OCI-LY7 (cell line): ENCODE data around the gene UGT1A7. TPM values are rescaled to one million over a fixed set of nuclear protein-coding genes. Genes with fewer than 3 reads are reported as not detected.

ENCODE experiments used
- BruUV-seq: library from RNA; stranded (reverse); fragments of 400-500 nt; replicated peaks from 2 replicates; lab custom pipeline; 2021; lab: Mats Ljungman, UMichigan
- CTCF ChIA-PET: fragments of 300-600 bp; sonication (Branson Sonifier 250); formaldehyde crosslinking; loops from one replicate; lab custom pipeline; 2022; ENCODE audit warnings: antibody characterized with exemption; ENCODE audit not compliant: unreplicated experiment; lab: Charles Lee
- POLR2A ChIA-PET: fragments of 300-600 bp; sonication (Branson Sonifier 250); formaldehyde crosslinking; loops from one replicate; lab custom pipeline; 2022; ENCODE audit warnings: antibody characterized with exemption; lab: Charles Lee
- DNase-seq: peaks from one replicate; pipeline ENCODE4 v3.0.0-alpha.2; 2015; ENCODE audit warnings: low spot score
- H2AFZ ChIP-seq: fragments of 200-600 bp; sonication (generic), shearing (Covaris generic); 2 replicates; pipeline ENCODE4 v1.6.1; 2014; ENCODE audit warnings: mild to moderate bottlenecking, antibody characterized with exemption, low read length, moderate library complexity
- H3K27ac ChIP-seq: fragments of 200-600 bp; sonication (generic); 2 replicates; pipeline ENCODE4 v1.5.1; 2014; ENCODE audit warnings: mixed run types, low read depth, mild to moderate bottlenecking, moderate library complexity, low read length, inconsistent platforms; ENCODE audit not compliant: poor library complexity, severe bottlenecking
- H3K36me3 ChIP-seq: fragments of 200-600 bp; sonication (generic); 2 replicates; pipeline ENCODE4 v1.6.1; 2014; ENCODE audit warnings: mild to moderate bottlenecking, antibody characterized with exemption, low read length, moderate library complexity, mixed read lengths; ENCODE audit not compliant: insufficient read depth
- H3K4me1 ChIP-seq: fragments of 200-600 bp; sonication (generic); 2 replicates; pipeline ENCODE4 v1.5.1; 2014; ENCODE audit warnings: mild to moderate bottlenecking, low read length; ENCODE audit not compliant: insufficient read depth, poor library complexity, severe bottlenecking
- H3K4me2 ChIP-seq: fragments of 200-600 bp; sonication (generic); 2 replicates; pipeline ENCODE4 v1.6.1; 2014; ENCODE audit warnings: mild to moderate bottlenecking, low read length
- H3K4me3 ChIP-seq: fragments of 200-600 bp; sonication (generic); 2 replicates; pipeline ENCODE4 v1.5.1; 2014; ENCODE audit warnings: mild to moderate bottlenecking, low read depth, low read length; ENCODE audit not compliant: poor library complexity, severe bottlenecking
- H3K79me2 ChIP-seq: fragments of 200-600 bp; sonication (generic); 2 replicates; pipeline ENCODE4 v1.6.1; 2016; ENCODE audit warnings: low read depth, mild to moderate bottlenecking, low read length, moderate library complexity, mixed read lengths; ENCODE audit not compliant: insufficient read depth
- H3K9me2 ChIP-seq: fragments of 200-600 bp; sonication (generic); 2 replicates; pipeline ENCODE4 v1.6.1; 2016; ENCODE audit warnings: mild to moderate bottlenecking, low read length, mixed read lengths; ENCODE audit not compliant: insufficient read depth
- H3K9me3 ChIP-seq: fragments of 200-600 bp; sonication (generic); 2 replicates; pipeline ENCODE4 v1.6.1; 2014; ENCODE audit warnings: mild to moderate bottlenecking, mixed run types, low read length, mixed read lengths
- H4K20me1 ChIP-seq: fragments of 200-600 bp; sonication (generic); 2 replicates; pipeline ENCODE4 v1.6.1; 2014; ENCODE audit warnings: mild to moderate bottlenecking, antibody characterized with exemption, low read length, moderate library complexity, mixed read lengths; ENCODE audit not compliant: insufficient read depth
- EZH2phosphoT487 ChIP-seq: fragments of 200-600 bp; sonication (generic); IDR thresholded peaks from 2 replicates; pipeline ENCODE4 v1.6.1; 2018; ENCODE audit warnings: low read depth, borderline replicate concordance, mild to moderate bottlenecking, mixed run types, antibody characterized with exemption, low read length, moderate library complexity, mixed read lengths
- intact Hi-C: fragments of 100-400 bp; cut with micrococcal nuclease; formaldehyde crosslinking; loops from one replicate; pipeline ENCODE4 v1.10.0; 2022; ENCODE audit not compliant: unreplicated experiment
- total RNA-seq, 2 experiments: library from RNA; depleted of rRNA in 1 of 2; stranded (reverse); fragments of >200 nt in 1 of 2; shearing (Covaris generic) in 1 of 2; gene quantifications; 2 replicates each; pipeline ENCODE4 v1.2.3, GENCODE V29; 2014 to 2022
- TF ChIP-seq, protein P1 (sequence below): fragments of 200-600 bp; sonication (generic); conservative IDR thresholded peaks from 2 replicates; pipeline ENCODE4 v1.5.1; 2014; ENCODE audit warnings: mild to moderate bottlenecking, antibody characterized with exemption, low read length, moderate library complexity, mixed read lengths

Gene UGT1A7
- total RNA-seq, 2 experiments from 2014 or later = not detected

GRCh38 chr2:233791151-233791882 is 109.6 kb downstream of the UGT1A7 start:
- no peak for TF ChIP-seq EZH2phosphoT487
- TF ChIP-seq, protein P1, sequence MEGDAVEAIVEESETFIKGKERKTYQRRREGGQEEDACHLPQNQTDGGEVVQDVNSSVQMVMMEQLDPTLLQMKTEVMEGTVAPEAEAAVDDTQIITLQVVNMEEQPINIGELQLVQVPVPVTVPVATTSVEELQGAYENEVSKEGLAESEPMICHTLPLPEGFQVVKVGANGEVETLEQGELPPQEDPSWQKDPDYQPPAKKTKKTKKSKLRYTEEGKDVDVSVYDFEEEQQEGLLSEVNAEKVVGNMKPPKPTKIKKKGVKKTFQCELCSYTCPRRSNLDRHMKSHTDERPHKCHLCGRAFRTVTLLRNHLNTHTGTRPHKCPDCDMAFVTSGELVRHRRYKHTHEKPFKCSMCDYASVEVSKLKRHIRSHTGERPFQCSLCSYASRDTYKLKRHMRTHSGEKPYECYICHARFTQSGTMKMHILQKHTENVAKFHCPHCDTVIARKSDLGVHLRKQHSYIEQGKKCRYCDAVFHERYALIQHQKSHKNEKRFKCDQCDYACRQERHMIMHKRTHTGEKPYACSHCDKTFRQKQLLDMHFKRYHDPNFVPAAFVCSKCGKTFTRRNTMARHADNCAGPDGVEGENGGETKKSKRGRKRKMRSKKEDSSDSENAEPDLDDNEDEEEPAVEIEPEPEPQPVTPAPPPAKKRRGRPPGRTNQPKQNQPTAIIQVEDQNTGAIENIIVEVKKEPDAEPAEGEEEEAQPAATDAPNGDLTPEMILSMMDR = no peak
- H3K36me3 ChIP-seq = no peaks in the 10 kb centered on the region
- H3K9me2 ChIP-seq = no peaks in the 10 kb centered on the region
- H3K9me3 ChIP-seq = no peaks in the 10 kb centered on the region
- H3K27ac ChIP-seq = no peak overlapping the region
- H3K4me2 ChIP-seq = no peak overlapping the region
- POLR2A ChIA-PET = interaction anchor here (0.5 to 1.3 kb wide), 3 partner anchors 10 to 271 kb away, joined by 3 read pairs; no protein-coding TSS in a partner anchor
- H2AFZ ChIP-seq = no peak overlapping the region
- CTCF ChIA-PET = no interaction called here
- H3K4me1 ChIP-seq = no peaks in the 10 kb centered on the region
- DNase-seq = no peak
- no peaks in the 10 kb centered on the region for H3K79me2 ChIP-seq
- intact Hi-C loops = no loop called here
- H3K4me3 ChIP-seq = no peak overlapping the region
- BruUV-seq = no TSS peak
- no peaks in the 10 kb centered on the region for H4K20me1 ChIP-seq

- ChIA-PET CTCF (no interaction called here), POLR2A (interaction anchor here (0.5 to 1.3 kb wide), 3 partner anchors 9 to 270 kb away, joined by 3 read pairs; no protein-coding TSS in a partner anchor)
- Histone ChIP-seq H4K20me1 (no peaks in the 10 kb centered on the region), H3K27ac (no peak overlapping the region), H3K79me2 (no peaks in the 10 kb centered on the region), H3K4me3 (no peak overlapping the region), H3K4me2 (no peak overlapping the region), H3K9me3 (no peaks in the 10 kb centered on the region), H3K36me3 (no peaks in the 10 kb centered on the region), H2AFZ (no peak overlapping the region), H3K4me1 (no peaks in the 10 kb centered on the region), H3K9me2 (no peaks in the 10 kb centered on the region)
- no peak for DNase-seq
- BruUV-seq = no TSS peak
- TF ChIP-seq, protein P1 = no peak
- TF ChIP-seq EZH2phosphoT487 = no peak
- intact Hi-C loops = no loop called here
Observed at GRCh38 chr2:233791883-233792329, 110.2 kb downstream of the UGT1A7 start.

DNA sequence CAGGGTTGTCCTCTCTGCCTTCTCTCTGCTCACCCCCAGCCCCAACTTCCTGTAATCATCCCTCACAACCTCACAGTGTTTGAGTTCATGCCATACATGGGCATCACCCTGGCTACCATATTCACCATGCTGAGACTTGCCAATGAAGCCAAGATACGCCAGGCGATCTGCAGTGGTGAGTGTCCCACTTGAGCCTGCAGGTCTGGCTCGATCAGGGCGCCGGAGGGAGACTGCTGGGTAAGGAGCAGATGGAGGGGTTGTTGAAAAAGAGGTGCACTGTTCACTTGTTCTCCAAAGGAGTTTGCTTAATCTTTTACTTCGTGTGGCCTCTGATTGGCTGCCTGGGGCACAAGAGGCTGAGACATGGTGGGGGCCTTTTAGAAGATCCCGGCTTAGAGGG is 111.0 kb downstream of the UGT1A7 start:
- no TSS peak for BruUV-seq
- Histone ChIP-seq H3K9me2 (no peaks in the 10 kb centered on the region), H3K4me2 (no peak overlapping the region), H3K79me2 (no peaks in the 10 kb centered on the region), H4K20me1 (no peaks in the 10 kb centered on the region), H3K4me1 (no peaks in the 10 kb centered on the region), H3K36me3 (no peaks in the 10 kb centered on the region), H3K9me3 (no peaks in the 10 kb centered on the region), H3K4me3 (no peak overlapping the region), H2AFZ (no peak overlapping the region), H3K27ac (no peak overlapping the region)
- TF ChIP-seq, protein P1 = no peak
- TF ChIP-seq EZH2phosphoT487 = no peak
- intact Hi-C loops = no loop called here
- POLR2A ChIA-PET = no interaction called here
- CTCF ChIA-PET = no interaction called here
- DNase-seq = no peak
